Activated CD4-positive, alpha-beta T cell treated with anti-CD3 and anti-CD28 coated beads, Interleukin-2, amount 50 U/mL, for 24 hours (primary cell): Measurements from ENCODE around the gene ZNF683.
A peak's percentile ranks its signal among the peaks of the same experiment; 100 is the strongest.
"Not testable (repeated sequence)": the region's sequence is repeated elsewhere in the genome, so short reads cannot be mapped to it uniquely, and the experiment has no call there.

Source experiments
- DNase-seq, 2 donors: peaks; one replicate each; pipeline ENCODE4 v3.0.0-alpha.2; 2020; ENCODE audit warnings: low read depth in 1 of 2, low spot score in 1 of 2

Gene ZNF683

GRCh38 chr1:26338670-26339069 lies 33.9 kb downstream of the ZNF683 start:
- no peak for DNase-seq

DNA sequence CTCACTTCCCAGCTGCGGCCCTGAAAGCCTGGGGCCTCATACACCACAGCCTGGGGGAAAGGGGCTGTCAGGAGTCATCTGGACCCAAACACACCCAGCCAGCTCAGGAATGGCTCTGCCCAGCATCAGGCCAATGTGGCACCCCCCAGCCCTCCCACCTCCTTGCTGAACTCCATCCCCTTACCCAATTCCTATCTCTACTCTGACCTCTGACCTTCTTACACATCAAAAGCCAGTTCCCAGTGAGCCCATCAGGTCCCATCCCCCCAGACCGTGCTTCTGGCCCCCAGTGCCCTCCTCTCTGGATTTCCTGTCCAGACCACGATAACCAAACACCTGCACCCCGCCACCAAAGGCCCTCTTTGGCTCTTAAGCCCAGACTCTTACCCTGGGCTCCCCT lies 34.9 kb downstream of the ZNF683 start:
- no peak for DNase-seq

DNA sequence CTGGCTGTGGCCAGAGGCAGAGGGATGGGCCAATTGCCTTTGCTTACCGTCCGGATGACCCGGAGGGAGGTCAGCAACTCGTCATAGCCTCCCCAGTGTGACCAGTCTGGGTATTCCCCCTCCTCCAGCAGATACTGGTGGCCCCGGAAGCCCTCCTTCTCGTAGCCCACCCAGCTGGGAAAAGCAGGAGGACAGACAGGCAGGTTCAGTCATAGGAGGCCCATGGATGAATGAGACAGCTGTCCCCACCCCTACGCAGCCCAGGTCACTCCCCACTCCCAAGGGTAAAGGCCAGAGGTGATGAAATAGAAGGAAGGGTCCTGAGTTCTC lies 35.4 kb downstream of the ZNF683 start:
- no peak for DNase-seq

DNA sequence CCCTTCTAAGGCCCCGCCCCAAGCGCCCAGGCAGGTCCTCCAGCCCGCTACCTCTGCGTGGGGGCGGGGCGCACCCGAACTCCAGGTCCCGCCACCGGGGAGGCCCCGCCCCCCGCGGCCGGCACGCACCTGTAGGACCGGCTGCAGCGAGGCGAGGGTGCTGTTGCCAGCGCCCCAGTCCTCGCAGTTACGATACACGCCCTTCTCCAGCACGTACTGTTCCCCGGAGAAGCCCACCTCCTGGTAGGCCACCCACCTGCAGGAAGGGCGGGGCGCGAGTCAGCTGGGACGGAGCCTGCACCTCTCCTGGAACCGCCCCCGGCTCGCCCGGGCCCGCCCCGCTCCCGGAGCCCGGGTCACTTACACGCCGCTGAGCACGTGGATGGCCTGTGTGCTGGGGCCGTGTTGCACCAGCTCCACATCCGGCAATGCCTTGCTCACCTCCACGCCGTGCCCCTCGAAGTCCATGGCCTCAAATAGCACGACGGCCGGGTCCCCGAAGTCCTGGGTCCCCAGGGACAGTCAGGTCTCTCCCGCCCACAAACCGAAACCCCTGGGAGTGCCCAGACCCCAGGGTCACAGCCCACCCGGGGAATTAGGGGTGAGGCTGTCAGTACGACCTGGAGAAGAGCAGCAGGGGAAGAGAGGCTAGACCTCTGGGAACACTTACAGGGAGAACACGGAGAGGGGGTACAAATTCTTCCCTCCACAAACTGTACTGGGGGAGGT lies 35.9 kb downstream of the ZNF683 start:
- DNase-seq, result peak; percentile 63 to 67

GRCh38 chr1:26335774-26336476 lies 36.6 kb downstream of the ZNF683 start:
- no peak for DNase-seq

- DNase-seq, result not testable (repeated sequence)
These were observed 39.2 kb downstream of the ZNF683 start for GRCh38 chr1:26333312-26333711.

DNA sequence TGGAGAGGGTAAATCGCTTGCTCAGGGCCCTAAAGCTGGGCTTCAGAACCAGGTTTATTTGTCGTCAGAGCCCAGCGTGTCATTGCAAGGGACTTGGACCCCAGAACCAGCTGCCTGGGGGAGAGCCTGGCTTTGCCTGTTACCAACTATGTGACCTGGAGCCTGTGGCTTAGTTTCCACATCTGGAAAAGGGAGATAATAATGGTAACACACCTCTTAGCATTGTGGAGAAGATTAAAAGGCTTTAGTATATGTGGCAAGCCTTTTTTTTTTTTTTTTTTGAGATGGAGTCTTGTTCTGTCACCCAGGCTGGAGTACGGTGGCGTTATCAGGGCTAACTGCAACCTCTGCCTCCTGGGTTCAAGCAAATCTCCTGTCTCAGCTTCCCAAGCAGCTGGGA lies 42.3 kb downstream of the ZNF683 start:
- DNase-seq, result no peak

GRCh38 chr1:26329380-26329779 lies 43.2 kb downstream of the ZNF683 start:
- not testable (repeated sequence) for DNase-seq

GRCh38 chr1:26328597-26328996 lies 44.0 kb downstream of the ZNF683 start:
- DNase-seq, result no peak

- no peak for DNase-seq
These were observed 44.6 kb downstream of the ZNF683 start for GRCh38 chr1:26327956-26328362.

DNA sequence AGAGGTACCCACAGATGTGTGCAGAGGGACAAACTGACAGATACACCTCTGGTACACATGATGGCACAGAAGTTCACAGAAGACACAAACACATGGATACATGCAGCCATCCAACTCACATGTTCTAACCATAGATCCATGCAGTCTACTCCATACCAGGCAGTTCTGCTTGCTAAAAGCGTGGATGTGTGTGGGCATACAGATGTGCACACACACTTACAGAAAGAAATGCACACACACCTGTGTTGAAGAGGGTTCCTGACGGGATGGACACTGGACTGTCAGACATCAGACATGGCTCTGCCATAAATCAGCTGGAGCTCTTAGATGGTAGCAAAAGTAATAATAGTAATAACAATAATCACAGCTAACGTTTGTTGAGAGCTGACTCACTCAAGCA lies 48.0 kb downstream of the ZNF683 start:
- DNase-seq, result no peak

DNA sequence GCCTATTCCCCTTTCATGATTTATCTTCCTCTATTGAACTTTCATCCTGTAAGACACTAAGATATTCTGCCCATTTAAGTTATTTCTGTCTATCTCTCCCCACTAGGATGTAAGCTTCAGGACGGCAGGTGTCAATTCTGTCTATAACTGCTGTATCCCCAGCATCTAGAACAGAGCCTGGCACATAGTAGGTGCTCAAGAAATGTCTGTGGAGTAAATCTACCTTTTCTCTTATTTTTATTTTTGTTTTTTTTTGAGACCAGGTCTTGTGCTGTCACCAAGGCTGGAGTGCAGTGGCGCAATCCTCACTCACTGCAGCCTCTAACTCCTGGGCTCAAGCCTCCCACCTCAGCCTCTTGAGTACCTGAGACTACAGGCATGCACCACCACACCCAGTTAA lies 49.2 kb downstream of the ZNF683 start:
- no peak for DNase-seq

- DNase-seq, result no peak
These were observed 50.6 kb downstream of the ZNF683 start for GRCh38 chr1:26322042-26322331.

DNA sequence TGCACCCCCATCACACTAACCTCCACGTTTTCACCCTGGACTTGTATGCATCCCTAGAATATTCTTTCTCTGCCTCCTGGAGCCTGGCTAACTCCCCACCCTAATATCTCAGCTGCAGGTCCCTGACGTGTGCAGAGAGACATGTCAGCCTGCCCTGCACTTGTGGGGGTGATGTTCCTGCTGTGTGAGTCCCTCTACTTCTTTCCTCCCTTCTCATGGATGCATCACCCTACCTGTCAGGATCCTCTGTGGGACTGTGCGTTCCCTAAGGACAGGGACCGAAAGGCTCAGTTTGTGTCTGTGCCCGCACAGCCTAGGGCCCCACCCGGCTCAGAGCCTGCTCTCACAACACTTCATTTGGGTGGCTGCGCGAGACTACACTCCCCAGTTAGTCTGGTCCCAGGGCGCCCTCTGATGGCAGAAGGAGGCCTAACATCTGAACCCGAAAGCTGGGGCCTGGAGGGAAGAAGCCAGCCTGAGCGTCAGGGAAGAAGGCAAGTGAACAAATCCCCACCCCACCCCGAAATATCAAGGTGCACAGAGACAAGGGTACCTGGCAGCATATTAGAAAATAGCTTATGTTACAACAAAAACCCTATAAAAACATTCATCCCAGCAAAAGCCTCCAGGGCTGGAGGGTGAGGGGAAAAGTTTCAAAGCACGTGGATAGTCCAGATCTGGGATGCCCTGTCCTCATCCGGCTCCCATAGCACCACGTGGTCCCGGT lies 51.1 kb downstream of the ZNF683 start:
- DNase-seq, result peak; percentile 96 to 97

GRCh38 chr1:26320896-26321295 lies 51.7 kb downstream of the ZNF683 start:
- DNase-seq, result no peak

- DNase-seq, result peak in 1 of 2 donors; percentile 35
These were observed 54.0 kb downstream of the ZNF683 start for GRCh38 chr1:26318338-26319064.

GRCh38 chr1:26317612-26318337 lies 54.8 kb downstream of the ZNF683 start, which contains the start of gene CD52:
CD52 (plus strand) TSS chr1:26317958; CDS start chr1:26318018, 60 bp downstream.
- DNase-seq, result peak in 1 of 2 donors; percentile 59

- DNase-seq, result no peak
These were observed 55.4 kb downstream of the ZNF683 start for GRCh38 chr1:26317146-26317545.

DNA sequence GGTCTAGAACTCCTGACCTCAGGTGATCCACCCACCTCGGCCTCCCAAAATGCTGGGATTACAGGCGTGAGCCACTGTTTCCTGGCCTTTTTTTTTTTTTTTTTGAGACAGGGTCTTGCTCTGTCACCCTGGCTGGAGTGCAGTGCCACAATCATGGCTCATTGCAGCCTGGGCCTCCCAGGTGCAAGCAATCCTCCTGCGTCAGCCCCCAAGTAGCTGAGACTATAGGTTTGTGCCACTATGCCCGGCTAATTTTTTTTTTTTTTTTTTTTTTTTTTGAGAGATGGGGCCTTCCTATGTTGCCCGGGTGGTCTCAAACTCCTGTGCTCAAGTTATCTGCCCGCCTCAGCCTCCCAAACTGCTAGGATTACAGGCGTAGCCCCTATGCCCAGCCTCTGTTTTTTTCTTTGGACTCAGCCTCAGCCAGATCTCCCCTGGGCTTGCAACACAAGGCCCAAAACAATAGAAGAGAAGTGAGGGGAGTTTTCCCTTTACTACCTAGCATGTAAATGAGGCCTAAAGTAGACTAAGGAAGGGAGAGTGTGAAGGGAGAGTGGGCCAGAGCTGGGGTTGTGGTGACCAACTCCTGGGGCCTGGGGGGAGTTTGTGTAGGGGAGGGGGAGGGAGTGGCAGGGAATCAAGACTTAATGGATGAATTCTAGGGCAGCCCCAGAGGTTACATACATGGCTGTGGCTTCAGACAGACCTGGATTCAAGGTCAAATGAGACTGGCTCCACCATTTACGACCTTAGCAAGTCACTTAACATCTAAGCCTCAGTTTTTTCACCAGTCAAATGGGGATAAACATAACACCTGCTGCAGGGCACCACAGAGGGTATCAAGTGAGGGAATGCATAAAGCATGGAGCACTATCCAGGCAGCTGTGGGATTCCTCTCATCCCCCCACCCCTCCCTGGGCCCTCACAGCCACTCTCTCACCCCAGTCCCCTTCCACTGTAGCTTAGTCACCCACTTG lies 56.4 kb downstream of the ZNF683 start:
- DNase-seq, result no peak

GRCh38 chr1:26314501-26314900 lies 58.0 kb downstream of the ZNF683 start:
- DNase-seq, result no peak
